H7 (cell line): ENCODE results near the gene DISP2. TPM values are rescaled to one million over a fixed set of nuclear protein-coding genes. Genes with fewer than 3 reads are reported as not detected.

Source experiments
- DNase-seq: peaks from one replicate; pipeline ENCODE4 v3.0.0; 2012
- H3K27me3 ChIP-seq: 2 replicates; pipeline ENCODE4 v1.6.0; 2011; ENCODE audit warnings: mild to moderate bottlenecking, low read length; ENCODE audit not compliant: control insufficient read depth, insufficient read depth
- H3K36me3 ChIP-seq: replicated peaks from 2 replicates; pipeline ENCODE4 v1.5.1; 2011; ENCODE audit warnings: low read length; ENCODE audit not compliant: control insufficient read depth, insufficient read depth
- H3K4me3 ChIP-seq: 2 replicates; pipeline ENCODE4 v1.5.1; 2011; ENCODE audit warnings: low read depth, mild to moderate bottlenecking, control low read depth, low read length, moderate library complexity; ENCODE audit not compliant: insufficient read depth
- total RNA-seq: library from RNA; depleted of rRNA; stranded (reverse); fragments of >200 nt; shearing (Covaris generic); gene quantifications from 2 replicates; pipeline ENCODE4 v1.2.3, GENCODE V29; 2014

DISP2 gene
- total RNA-seq, 1 experiment from 2014 or later, result 0.52 TPM

DNA sequence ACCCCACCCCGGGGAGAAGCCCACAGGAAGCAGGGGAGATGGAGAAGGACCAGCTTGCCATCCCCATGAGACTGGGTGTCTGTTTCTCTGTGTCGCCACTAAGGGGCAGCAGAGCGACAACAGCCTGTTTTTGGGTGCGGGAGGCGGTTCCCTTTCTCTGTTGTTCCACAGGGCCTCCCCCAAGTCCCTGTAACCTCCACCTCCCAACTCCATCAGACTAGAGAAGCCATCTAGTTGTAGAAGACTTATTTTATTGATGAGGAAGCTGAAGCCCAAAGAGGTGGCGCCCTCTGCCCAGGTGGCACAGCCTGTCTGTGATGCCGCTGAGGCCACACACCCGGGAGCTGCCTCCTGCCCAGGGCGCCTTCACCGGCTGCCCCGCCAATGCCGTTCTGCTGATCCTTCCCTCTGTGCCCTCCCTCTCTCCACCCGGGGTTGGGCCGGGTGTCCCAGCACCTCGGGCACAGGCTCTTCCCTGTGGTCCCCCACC lies 13.3 kb upstream of the DISP2 start:
- no peak overlapping the region for H3K4me3 ChIP-seq
- DNase-seq, result peak; percentile 94
- no peaks in the 10 kb centered on the region for H3K36me3 ChIP-seq
- no peaks in the 10 kb centered on the region for H3K27me3 ChIP-seq

DNA sequence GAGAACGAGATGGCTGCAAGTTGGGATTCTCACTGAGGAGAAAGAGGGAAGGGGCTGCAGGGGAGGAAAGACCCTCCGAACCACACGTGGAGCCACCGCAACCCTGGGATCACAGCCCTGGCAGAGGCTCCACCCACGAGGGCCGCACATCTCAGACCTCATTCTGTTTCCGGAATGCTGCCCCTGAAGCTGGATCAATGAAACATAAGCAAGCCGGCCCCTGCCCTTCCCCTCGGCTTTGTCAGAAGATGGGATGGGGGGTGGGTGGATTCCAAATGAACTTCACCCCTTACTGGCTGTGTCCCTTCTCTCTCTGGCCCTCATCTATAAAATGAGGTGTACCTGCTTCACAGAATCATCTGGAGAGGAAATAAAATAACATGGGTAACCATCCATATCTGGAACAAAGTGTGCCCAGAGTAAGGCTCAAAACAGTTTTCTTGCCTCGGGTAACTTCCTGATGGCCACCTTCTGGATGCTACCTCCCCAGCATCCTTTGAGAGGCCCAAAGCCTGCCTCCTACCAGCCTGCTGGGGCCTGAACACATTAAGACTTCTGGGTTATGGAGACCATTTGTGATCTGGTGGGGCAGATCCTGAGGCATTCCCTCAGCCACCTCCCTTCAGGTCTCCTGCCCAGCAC lies 12.7 kb upstream of the DISP2 start:
- DNase-seq, result no peak
- H3K27me3 ChIP-seq, result no peaks in the 10 kb centered on the region

DNA sequence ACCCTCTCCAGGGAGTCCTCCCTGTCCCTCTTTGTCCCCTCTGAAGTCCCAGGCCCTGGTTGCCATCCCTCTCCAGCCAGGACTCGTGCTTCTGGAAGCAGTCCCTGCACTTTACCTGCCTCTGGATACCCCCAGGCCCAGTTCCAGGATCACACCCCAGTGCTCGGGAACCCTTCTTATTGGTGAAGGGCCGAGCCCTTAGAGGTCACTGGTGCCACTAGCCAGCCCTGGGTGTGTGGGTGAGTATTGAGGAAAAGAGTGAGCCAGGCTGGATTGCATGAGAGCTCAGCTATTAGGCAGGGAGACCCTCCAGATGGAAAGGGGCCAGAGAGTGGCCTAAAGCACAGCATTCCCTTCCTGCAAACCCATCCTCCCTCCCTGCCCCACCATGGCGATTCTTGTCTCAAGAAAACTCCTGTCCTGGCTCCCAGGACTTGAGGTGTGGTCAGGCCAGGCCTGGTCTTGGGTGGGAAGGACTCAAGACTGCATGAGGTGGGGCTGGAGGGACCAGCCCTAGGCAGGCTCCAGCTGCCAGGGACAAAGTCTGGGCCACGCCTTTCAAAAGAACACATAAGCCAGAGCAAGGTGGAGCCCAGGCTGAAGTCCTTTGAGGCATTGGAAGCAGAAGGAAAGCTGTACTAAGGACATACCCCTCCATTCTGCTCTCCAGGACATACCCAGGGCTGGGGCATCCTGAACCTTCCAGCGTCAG lies 12.0 kb upstream of the DISP2 start:
- DNase-seq, result no peak
- H3K4me3 ChIP-seq, result no peak overlapping the region
- H3K27me3 ChIP-seq, result no peaks in the 10 kb centered on the region; the same call in 1 of the 2 replicates
- H3K36me3 ChIP-seq, result no peaks in the 10 kb centered on the region

More for the DNA sequence above, 12.7 kb upstream of the DISP2 start:
- Histone ChIP-seq H3K36me3 (no peaks in the 10 kb centered on the region), H3K4me3 (no peak overlapping the region)

DNA sequence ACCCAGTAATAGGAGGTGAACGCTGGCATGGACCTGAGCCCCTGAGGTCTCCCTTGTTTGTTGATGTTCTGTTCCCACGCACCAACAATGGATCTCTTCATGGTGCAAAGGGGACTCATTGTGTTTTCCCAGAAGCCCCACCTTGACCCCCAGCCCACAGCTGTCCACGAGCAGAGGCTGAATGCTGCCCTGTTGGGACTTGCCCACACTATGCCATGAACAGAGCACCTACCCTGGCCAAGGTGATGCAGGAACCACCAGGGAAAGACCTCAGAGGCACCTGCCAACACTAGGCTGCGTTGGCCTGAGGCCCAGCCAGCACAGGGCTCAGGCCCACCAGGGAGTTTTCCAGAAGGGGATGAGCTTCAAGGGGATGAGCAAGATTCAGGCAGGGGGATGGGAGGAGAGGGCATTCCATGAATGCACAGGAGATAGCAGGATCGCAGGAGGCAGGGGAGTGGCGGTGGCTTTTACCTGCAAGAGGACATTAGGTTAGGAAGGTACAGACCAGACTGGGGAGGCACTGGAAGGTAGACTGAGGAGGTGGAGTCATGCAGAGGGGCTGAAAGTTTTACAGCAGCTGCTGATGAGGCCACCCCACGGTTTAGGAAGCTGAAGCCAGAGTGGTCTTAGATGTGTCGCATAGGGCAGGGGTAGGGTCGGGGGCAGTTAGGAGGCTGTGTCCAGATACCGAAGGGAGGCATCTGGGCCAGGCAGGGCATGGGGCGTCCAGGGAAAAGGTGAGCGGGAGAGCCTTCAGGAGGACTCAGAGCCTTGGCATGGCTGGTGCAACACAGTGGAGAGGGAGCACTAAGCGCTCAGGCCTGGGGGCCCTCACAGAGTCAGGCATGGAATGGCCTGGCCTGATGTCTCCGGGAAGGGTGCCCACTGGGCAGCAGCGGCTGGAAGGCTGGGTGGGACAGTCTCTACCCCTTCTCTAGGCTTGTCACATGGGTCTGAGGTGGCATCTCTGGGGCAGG lies 11.2 kb upstream of the DISP2 start:
- DNase-seq, result no peak
- H3K36me3 ChIP-seq, result no peaks in the 10 kb centered on the region

DNA sequence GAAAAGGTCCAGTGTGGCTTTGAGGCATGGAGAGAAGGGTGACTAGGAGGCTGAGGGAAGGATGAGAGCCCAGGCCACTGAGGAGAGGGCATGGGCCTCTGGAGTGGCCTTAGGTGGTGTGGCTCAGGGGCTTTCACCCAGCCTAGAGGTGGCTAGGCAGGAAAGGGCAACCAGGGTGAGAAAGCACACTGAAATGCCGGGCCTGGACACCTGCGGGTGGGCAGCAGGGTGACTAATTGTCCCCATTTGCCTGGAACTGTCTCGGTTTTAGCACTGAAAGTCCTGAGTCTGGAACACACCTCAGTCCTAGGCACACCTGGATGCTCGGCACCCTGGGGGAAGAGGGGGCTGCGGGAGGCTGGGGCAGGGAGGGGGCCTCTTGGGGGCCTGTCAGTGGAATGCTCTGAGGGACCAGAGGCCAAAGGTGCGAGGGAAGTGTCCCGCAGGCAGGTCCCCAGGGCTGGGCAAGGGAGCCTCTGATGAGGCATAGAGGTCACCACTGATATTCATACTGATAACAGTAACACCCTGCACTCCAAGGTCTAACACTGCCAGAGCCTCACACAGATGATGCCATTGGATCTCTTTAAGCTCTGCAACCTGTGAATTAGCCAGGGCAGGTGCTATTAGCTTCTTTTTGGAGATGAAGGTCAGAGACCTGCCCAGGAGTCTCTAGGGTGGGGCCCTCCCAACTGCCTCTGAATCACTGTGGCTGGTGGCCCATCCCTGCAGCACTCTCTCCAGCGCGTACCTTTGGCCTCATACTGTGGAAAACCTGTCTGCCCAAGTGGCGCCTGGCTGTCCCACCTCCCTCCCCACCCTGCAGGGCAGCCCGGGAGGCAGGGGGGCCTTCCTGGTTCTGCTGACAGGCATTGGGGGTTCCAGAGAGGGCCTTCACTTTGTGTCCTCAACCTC lies 10.2 kb upstream of the DISP2 start:
- Histone ChIP-seq H3K4me3 (no peak overlapping the region), H3K27me3 (no peaks in the 10 kb centered on the region; the same call in 1 of the 2 replicates), H3K36me3 (no peaks in the 10 kb centered on the region)
- no peak for DNase-seq

More for the DNA sequence above, 11.2 kb upstream of the DISP2 start:
- Histone ChIP-seq H3K27me3 (no peaks in the 10 kb centered on the region; the same call in 1 of the 2 replicates), H3K4me3 (no peak overlapping the region)

DNA sequence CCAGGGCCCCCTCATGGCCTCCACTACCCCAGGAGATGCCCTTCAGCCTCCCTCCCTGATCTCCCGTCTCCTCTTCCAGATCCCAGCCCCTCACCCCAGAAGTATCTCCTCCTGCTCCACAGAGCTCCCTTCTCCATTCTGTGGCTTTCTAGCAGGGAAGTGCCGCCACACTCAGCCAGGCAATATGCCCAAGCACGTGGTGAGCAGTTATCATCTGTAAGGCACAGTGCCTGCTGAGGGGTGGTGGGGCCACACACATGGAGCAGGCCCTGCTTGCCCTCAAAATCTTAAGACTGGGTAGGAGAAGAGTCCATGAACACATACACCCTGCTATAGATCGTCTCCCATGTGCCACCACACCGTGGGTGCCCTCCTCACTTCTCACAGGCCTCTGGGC lies 9.5 kb upstream of the DISP2 start:
- no peak for DNase-seq
- Histone ChIP-seq H3K36me3 (no peaks in the 10 kb centered on the region), H3K4me3 (no peak overlapping the region), H3K27me3 (no peaks in the 10 kb centered on the region; the same call in 1 of the 2 replicates)

DNA sequence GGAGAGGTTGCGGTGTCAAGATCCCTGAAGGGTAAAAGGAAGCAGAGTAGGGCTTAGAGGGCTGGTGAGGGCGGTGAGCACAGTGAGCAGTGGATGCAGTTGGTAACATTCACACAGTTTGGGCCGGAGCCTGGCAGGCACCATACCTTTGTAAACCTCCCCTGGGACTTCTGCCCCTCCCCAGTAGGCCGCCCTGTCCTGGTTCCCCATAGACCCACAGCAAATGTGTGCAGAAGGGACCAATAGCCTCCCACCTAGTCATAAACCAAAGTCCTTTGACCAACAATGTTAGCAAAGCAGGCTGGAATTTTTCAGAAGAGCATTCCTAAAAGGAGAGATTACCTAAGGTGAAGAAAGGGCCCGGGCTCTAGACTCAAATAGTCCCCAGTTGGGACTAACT lies 8.9 kb upstream of the DISP2 start:
- Histone ChIP-seq H3K27me3 (no peaks in the 10 kb centered on the region; the same call in 1 of the 2 replicates), H3K36me3 (no peaks in the 10 kb centered on the region), H3K4me3 (no peak overlapping the region)
- DNase-seq, result no peak

DNA sequence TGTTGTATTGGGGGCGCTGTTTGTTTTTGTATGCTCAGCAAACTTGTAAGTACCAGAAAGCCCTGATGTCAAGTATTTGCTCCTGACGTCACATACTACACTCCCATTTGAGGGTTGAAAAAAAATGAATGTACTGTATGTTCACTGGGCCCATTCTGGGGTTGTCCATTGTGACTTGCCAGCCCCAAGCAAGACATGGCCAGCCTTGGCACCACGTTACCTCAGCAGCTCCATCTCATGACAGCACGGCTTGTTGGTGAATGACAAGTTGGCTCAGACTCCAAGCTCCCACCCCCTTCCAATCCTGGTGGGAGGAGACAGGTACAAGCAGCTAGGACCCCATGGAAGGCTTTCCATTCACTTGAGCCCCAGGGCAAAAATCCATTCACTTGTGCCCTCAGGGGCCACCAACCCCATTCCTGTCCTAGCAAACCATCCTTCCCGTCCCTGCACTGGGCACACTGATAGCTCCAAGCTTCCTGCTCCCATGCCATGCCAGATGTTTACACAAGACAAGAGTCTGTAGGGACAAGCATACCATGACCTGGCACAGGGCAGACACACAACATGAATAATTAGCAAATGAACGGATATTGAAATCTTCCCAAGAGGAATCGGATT lies 5.6 kb upstream of the DISP2 start:
- no peak for DNase-seq
- no peak overlapping the region for H3K4me3 ChIP-seq
- peaks cover 8% of the 10 kb centered on the region for H3K27me3 ChIP-seq
- no peaks in the 10 kb centered on the region for H3K36me3 ChIP-seq

DNA sequence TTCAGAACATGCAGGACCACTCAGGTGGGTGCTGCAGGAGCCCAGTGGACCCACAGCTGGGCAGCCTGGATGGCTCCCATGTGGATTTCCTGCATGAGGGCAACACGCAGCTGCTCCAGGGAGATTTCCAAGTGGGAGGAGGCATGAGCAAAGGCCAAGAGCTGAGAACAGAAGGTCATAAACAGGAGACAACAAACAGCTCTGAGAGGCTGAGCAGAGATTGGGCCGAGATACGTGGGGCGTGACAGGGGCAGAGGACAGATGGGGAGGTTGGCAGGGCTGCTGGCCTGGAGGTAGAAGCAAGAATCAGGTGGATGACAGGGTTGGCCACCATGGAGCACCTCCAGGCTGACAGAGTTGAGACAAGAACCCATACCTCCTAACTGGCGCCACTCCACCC lies 4.3 kb upstream of the DISP2 start:
- no peak for DNase-seq
- H3K27me3 ChIP-seq, result peaks cover 10% of the 10 kb centered on the region
- H3K4me3 ChIP-seq, result no peak overlapping the region
- H3K36me3 ChIP-seq, result no peaks in the 10 kb centered on the region

DNA sequence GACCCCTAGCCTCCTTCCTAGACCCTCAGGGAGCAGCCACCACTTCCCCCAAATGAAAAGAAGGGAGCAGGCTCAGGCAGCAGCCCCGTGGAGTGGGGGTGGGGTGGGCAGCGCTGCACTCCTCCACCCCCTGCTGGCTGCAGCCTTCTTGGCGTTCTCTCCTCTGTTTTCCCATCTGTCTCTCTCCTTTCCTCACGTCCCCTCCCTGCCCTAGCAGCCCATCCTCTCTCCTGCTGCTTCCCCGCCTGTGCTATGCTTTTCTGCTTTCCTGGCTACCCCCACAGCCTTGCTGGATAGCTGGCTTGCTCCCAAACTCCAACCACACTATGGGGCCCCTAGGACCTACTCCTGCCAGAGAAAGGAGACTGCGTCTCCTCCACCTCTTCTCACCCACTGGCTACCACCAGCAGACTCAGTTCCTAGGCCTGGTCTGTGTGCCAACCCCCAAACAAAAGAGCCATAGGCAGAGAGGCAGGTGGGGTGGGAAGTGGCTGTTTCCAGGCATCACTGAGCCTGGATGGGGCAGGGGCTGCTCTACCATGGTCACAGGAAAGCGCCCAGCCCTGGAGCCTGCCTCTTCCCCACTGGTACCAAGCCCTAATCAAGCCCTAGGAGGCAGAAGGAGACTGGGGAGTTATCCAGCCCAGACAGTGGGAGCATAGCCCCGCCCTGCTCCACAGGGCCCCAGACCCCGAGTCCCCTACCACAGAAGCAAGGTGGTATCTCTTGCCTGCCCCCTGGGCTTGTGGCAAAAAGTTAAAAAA lies 3.4 kb upstream of the DISP2 start:
- H3K4me3 ChIP-seq, result no peak overlapping the region
- peak; percentile 91 for DNase-seq
- H3K36me3 ChIP-seq, result no peaks in the 10 kb centered on the region
- peaks cover 19% of the 10 kb centered on the region for H3K27me3 ChIP-seq

DNA sequence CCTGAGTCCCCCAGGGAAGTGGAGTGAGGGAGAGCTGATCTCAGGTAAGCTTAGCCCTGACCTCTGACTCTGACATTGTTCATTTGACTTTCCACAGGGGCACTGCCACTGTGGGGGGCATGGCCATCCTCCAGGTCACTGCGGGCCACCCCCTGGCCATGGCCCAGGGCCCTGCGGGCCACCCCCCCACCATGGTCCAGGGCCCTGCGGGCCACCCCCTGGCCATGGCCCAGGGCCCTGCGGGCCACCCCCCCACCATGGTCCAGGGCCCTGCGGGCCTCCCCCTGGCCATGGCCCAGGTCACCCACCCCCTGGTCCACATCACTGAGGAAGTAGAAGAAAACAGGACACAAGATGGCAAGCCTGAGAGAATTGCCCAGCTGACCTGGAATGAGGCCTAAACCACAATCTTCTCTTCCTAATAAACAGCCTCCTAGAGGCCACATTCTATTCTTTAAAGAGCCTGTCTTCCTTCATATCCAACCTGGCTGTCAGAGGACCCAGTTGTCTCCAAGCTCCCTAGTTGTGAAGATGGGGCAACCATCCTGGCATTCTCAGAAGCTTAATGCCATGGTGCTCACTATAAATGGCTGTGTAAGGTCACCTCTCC lies 1.9 kb upstream of the DISP2 start:
- peaks cover 21% of the 10 kb centered on the region for H3K27me3 ChIP-seq
- no peak overlapping the region for H3K4me3 ChIP-seq
- no peaks in the 10 kb centered on the region for H3K36me3 ChIP-seq
- DNase-seq, result no peak

DNA sequence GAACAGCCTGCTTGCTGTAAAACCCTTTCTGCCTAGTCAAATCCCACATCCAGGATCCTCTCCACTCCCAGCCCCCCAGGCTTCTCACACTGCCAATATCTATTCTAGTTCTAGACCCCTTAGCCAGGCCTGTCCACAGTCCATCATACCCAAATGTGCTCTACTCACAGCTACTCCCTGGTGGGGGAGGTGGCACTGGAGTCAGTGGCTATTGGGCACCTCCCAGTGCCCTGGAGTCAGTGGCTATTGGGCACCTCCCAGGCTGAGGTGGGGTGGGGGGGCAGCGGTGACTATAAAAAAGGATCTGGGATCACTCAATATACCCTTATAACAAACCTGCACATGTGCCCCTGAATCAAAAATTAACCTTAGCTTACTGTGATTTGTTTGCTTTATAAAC lies 773 bp upstream of the DISP2 start:
- H3K4me3 ChIP-seq, result no peak overlapping the region; the same call in 1 of the 2 replicates
- H3K27me3 ChIP-seq, result peaks cover 21% of the 10 kb centered on the region

More for the DNA sequence above, 773 bp upstream of the DISP2 start:
- DNase-seq, result no peak
- no peaks in the 10 kb centered on the region for H3K36me3 ChIP-seq
